ENCODE data around the gene GPX6.

Gene GPX6

GRCh38 chr6:28555136-28555535, 39.5 kb upstream of the GPX6 start:
- TF ChIP-seq EZH2phosphoT487 (conservative IDR thresholded peaks at IDR 0.05; ENCODE audit: low read length) (no peak), CTCF (IDR thresholded peaks at IDR 0.05; ENCODE audit: insufficient read depth, low read length, poor library complexity, severe bottlenecking) (no peak)
- Histone ChIP-seq H3K27ac (ENCODE audit: low read depth, low read length) (no peak overlapping the region), H3K79me2 (ENCODE audit: insufficient read depth, low read length) (no peaks in the 10 kb centered on the region), H3F3A (ENCODE audit: insufficient read depth) (no peaks in the 10 kb centered on the region), H3K9me2 (replicated peaks; ENCODE audit: insufficient read depth, low read length) (no peaks in the 10 kb centered on the region), H3K27me3 (ENCODE audit: low read length) (0 out of 2 replicates have a peak, but pooled peaks cover 3% of the 10 kb centered on the region), H3K9me3 (ENCODE audit: insufficient read depth, low read length) (no peaks in the 10 kb centered on the region), H2AFZ (ENCODE audit: low read depth, low read length, severe bottlenecking) (no peak overlapping the region), H4K20me1 (ENCODE audit: low read depth, low read length) (no peaks in the 10 kb centered on the region; the same call in 1 of the 2 replicates), H3K36me3 (ENCODE audit: low read length) (no peaks in the 10 kb centered on the region), H3K4me2 (ENCODE audit: low read depth, low read length, poor library complexity, severe bottlenecking) (no peak overlapping the region), H3K4me3 (ENCODE audit: insufficient read depth, low read length, poor library complexity, severe bottlenecking) (no peak overlapping the region), H3K9ac (ENCODE audit: low read length) (no peak overlapping the region)

- no peak overlapping the region for H3K27ac ChIP-seq (ENCODE audit: low read depth, low read length)
- no peak overlapping the region for H3K4me3 ChIP-seq (ENCODE audit: insufficient read depth, low read length, poor library complexity, severe bottlenecking)
- H3K9ac ChIP-seq (ENCODE audit: low read length) = no peak overlapping the region
- H3K79me2 ChIP-seq (ENCODE audit: insufficient read depth, low read length) = no peaks in the 10 kb centered on the region
- no peak overlapping the region for H2AFZ ChIP-seq (ENCODE audit: low read depth, low read length, severe bottlenecking)
- TF ChIP-seq EZH2phosphoT487 (conservative IDR thresholded peaks at IDR 0.05; ENCODE audit: low read length) (no peak), CTCF (IDR thresholded peaks at IDR 0.05; ENCODE audit: insufficient read depth, low read length, poor library complexity, severe bottlenecking) (no peak)
- H3K4me2 ChIP-seq (ENCODE audit: low read depth, low read length, poor library complexity, severe bottlenecking) = no peak overlapping the region
- H4K20me1 ChIP-seq (ENCODE audit: low read depth, low read length) = no peaks in the 10 kb centered on the region; the same call in 1 of the 2 replicates
- no peaks in the 10 kb centered on the region for H3F3A ChIP-seq (ENCODE audit: insufficient read depth)
- no peaks in the 10 kb centered on the region for H3K9me2 ChIP-seq (replicated peaks; ENCODE audit: insufficient read depth, low read length)
- H3K9me3 ChIP-seq (ENCODE audit: insufficient read depth, low read length) = no peaks in the 10 kb centered on the region
- H3K36me3 ChIP-seq (ENCODE audit: low read length) = no peaks in the 10 kb centered on the region
- no peaks in the 10 kb centered on the region for H3K27me3 ChIP-seq (ENCODE audit: low read length)
Measured at GRCh38 chr6:28553986-28554881, 38.6 kb upstream of the GPX6 start.

GRCh38 chr6:28553384-28553985, 37.9 kb upstream of the GPX6 start:
- Histone ChIP-seq H3K36me3 (ENCODE audit: low read length) (no peaks in the 10 kb centered on the region), H3K9me3 (ENCODE audit: insufficient read depth, low read length) (no peaks in the 10 kb centered on the region), H3K4me3 (ENCODE audit: insufficient read depth, low read length, poor library complexity, severe bottlenecking) (no peak overlapping the region), H3K27me3 (ENCODE audit: low read length) (no peaks in the 10 kb centered on the region), H3K9ac (ENCODE audit: low read length) (no peak overlapping the region), H2AFZ (ENCODE audit: low read depth, low read length, severe bottlenecking) (no peak overlapping the region), H3K9me2 (replicated peaks; ENCODE audit: insufficient read depth, low read length) (peaks cover 5% of the 10 kb centered on the region; the same call in 1 of the 2 replicates), H3K4me2 (ENCODE audit: low read depth, low read length, poor library complexity, severe bottlenecking) (no peak overlapping the region), H3K79me2 (ENCODE audit: insufficient read depth, low read length) (no peaks in the 10 kb centered on the region), H3F3A (ENCODE audit: insufficient read depth) (no peaks in the 10 kb centered on the region), H3K27ac (ENCODE audit: low read depth, low read length) (no peak overlapping the region), H4K20me1 (ENCODE audit: low read depth, low read length) (no peaks in the 10 kb centered on the region; the same call in 1 of the 2 replicates)
- no peak for TF ChIP-seq EZH2phosphoT487 (conservative IDR thresholded peaks at IDR 0.05; ENCODE audit: low read length)
- no peak for TF ChIP-seq CTCF (IDR thresholded peaks at IDR 0.05; ENCODE audit: insufficient read depth, low read length, poor library complexity, severe bottlenecking)
